HG02981 (cell line): ENCODE measurements around the gene C3orf20.

ENCODE experiments used
- ATAC-seq: cut with Tn5 transposase; IDR thresholded peaks from one replicate; pipeline ENCODE4 v1.9.1; 2021; ENCODE audit warnings: mild to moderate bottlenecking, moderate library complexity; ENCODE audit not compliant: unreplicated experiment

The C3orf20 gene

DNA sequence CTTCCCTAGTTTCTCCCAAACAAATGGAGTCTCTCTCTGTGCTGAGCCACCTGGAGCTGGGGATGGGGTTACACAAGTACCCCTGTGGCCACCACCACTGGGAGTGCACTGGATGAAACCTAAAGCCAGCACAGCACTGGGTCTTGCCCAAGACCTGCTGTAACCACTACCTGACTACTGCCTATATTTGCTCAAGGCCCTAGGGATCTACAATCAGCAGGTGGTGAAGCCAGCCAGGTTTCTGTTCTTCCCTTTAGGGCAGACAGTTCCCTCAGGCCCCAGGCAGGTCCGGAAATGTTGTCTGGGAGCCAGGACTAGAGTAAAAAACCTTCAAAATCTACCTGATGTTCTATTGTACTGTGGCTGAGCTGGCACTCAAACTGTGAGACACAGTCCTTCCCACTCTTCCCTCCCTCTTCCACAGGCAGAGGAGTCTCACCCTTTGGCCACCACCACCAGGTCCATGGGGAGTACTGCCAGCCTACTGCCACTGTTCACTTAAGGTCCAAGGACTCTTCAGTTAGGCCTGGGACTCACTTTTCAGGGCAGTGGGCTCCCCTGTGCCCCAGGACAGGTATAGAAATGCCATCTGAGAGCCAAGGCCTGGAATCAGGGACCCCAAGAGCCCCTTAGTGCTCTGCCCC, 23.8 kb downstream of the C3orf20 start:
- ATAC-seq = no peak

DNA sequence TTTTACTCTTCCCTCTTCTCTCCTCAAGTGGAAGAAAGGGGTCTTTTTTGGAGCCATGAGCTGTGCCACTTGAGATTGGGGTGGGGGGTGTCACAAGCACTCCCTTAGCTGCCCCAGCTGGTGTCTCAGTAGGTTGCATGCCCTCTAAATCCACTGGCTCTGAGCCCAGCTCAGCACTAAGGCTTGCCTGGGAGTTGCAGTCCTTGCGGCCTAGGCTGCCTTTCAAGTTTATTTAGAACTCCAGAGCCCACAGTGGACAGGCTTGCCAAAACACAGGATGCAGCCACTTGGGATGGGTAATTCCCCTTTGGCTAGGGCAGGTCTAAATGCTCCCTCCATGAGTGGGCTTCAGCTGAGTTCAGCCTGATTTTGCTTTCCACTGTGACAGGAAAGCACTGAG, 24.7 kb downstream of the C3orf20 start:
- no peak for ATAC-seq

DNA sequence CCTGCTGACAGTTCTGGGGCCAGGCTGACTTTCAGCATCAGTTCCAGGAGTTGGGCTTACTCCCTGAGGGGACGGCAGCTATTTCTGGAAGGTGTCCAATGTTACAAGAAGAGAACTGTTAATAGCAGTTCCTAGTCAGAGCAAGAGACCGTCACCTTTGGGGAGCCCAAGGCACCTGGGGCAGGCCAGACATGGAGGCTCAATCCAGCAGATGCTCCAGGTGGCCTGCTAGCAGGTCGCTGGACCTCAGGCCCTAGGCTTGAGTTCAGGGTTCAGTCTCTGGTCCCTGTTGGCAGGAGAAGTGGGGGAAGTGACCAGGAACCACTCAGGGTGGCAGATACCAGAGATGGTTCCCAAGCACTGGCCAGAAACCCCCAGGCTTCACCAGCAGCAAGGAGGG, 25.9 kb downstream of the C3orf20 start:
- no peak for ATAC-seq

DNA sequence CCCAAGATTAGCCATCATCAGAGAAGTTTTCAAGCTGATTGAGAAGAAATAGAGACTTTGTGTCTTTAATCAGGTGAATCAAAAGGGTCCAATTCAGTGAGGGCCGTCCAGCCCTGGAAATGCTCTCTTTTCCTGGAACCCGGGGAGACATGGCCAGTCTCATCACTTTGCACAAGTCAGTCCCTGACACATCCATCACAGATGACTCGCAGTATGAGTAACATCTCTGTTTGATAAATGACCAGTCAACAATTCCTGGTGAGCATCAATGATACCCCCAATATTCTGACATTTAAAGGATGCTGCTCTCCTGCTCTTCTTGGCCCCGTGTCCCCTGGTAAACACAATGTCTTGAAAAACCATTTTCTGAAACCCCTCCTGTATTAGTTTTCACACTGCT, 26.7 kb downstream of the C3orf20 start:
- ATAC-seq = no peak

DNA sequence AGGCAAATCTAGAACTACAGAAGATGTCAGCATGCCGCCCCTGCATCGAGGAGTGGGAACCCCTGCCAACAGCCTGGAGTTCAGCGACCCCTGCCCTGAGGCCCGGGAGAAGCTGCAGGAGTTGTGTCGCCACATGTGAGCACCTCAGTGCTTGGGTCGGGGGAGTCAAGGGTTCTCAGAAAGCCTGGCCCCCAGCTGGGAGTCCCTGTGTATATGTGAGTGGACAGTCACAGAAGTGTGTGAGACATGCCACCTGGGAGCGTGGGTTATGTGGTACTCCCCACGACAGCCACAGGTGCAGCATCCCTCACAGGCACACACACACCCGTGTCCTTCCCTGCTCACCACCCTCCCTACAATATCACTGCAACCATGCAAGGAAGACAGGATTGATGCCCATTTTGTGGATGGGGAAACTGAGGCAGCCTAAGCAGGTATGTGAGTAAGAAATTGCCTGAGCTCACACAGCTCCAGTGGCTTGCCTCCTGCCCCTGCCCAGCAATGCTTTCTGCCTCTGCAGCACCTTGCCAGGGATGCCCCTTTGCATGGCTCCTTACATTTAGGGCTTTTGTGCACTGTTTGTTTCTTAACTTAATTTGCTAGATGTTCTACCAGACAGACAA, 28.3 kb downstream of the C3orf20 start:
- no peak for ATAC-seq

DNA sequence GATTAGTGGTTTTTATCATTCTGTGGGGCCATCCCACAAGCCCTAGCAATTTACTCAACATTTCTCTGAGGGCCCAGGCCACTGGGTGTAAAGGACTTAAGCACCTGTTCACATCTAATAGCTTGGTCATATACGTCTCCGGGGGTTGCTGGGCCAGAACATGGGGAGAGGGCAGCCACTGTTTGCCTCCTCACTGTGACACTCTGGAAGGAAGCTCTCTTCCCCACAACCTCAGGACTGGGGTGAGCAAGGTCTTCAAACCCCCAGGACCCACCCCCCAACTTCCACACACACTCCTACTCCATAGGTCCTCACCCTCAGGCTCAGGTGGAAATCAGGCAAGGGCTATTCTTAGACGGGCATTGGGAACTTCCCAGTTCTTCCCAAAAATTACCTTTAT, 28.9 kb downstream of the C3orf20 start:
- ATAC-seq = no peak

DNA sequence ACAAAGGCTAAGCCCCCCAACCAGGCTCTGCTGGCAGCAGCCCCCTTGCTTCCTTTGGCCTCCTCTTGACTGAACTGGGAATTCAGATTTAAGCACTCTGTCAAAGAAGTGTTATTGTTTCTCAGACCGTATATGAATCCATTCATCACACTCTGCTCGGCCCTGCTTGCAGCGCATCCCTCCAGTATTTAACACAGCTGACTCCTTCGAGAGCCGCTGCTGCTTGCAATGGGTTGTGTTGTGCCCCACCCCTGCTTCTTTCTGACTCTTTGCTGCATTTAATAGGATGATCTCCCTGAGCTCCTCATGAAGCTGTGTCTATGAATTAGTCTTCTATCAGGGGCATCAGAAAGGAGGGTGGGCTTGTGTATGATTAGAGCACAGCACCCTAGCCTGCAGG, 31.2 kb downstream of the C3orf20 start:
- no peak for ATAC-seq

DNA sequence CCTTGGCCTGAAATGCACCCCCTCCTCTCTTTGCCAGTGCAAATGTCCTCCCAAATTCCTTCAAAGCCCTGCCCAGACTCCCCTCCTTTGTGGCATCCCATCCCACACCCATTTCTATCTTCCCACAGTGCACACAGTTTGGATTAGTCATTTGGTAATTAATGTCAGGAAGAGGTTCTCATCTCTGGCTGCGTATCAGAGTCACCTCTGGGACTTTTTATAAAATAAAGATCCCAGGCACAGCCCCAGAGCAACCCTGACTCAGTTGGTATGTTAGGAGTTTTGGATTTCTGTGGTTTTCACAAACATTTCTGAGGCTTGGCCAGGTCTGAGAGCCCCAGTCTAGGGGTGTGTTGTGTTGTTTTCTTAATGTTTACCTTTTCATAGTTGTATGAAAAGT, 41.6 kb downstream of the C3orf20 start:
- no peak for ATAC-seq

DNA sequence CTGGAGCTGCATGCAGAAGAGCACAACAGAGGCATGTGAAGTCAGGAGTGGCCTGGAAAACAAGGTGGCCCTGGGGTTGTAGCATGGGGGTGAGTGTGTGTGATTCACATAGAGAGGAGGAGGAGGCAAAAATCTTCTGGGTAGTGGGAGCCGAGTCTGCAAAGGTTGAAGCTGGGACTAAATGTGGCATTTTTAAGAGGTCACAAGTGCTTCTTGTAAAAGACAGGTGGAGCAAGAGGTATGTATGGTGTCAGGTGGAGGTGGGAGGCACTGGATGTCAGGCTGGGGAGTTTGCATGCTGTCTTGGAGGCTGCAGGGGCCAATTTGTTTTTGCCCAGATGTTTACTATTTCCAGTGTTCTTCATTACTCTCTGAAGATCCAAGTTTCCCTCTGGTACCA, 42.4 kb downstream of the C3orf20 start:
- ATAC-seq = no peak

DNA sequence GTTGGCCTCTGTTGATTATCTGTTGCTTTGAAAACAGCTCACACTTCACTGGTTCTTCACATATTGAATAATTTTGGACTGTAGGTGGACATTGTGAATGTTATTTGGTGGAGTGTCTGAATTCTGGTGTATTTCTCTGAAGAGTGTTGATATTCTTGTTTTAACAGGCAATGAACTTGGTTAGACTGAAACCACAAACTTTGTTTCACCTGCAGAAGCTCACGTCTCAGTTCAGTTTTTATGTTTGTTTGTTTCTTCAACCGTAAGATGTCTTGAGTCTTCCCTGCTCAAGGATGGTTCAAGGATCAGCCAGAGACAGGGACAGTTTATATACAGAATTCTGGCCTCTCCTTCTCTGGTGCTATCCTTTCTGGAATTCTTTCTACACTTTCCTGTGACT, 43.6 kb downstream of the C3orf20 start:
- peak; percentile 61 for ATAC-seq

DNA sequence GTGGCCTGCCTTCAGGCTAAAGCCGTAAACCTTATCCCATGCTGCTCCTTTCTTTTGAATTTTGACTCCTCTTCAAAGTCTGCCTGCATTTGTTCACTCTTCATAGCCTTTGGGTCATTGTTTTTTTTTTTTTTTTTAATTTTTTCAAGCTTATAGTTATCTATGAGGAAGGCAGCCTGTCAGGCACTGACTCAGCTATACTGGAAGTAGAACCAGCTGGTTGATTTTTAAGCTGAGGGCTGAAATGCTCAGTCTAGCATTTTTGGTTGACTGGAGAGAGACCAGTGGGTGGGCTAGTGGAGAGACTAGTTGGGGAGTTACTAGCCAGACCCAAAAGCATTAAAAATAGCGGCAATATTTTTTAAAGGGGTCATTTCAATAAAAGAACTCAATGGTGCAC, 44.1 kb downstream of the C3orf20 start:
- no peak for ATAC-seq

DNA sequence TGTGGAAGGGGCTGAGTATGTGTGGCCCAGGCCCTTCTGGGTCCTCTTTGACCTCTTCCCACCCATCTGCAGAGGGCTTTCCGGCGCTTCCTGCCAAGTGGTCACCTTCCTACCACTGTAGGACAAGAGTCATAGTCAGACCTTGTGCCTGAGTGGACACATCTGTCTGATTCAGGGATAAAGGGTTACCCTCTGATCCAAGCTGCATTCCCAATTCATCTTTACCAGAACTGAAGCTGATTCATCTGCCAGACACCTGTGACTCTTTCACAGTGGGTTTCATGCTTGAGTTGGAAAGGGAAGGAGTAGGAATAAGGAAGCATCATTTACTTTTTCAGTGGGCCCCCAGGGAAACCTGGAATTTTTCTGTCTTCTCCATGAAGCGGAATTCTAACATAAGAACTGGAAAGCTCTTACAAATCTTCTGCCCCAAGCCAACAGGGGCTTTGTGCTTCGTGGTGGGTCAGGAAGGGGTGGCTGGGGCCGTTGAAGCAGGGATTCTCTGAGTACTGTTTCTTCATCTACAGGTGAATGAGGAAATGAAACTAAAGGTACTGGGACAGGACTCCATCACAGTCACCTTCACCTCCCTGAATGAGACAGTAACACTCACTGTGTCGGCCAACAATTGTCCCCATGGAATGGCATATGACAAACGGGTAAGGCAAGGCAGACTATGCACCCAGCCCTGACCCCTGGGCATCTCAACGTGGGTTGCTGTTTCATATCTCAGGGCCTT, 46.4 kb downstream of the C3orf20 start:
- no peak for ATAC-seq

DNA sequence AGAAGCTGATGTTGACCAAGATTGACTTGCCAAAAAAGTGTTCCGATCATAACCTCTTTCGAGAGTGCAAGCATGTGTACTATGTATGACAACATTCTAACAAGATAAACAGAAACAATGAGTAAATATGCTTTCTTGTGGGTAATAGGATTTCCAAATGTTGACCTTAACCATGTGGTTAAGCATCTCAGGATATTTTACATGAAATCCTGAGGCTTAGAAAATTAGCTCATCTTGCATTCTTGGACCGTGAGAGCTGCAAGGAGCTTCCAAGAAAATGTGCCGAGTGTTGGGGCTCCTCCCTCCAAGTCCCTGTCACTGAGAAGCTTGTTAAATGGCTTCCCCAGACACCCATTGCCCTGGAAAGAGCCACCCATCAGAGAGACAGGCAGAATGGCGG, 50.1 kb downstream of the C3orf20 start:
- ATAC-seq = no peak

DNA sequence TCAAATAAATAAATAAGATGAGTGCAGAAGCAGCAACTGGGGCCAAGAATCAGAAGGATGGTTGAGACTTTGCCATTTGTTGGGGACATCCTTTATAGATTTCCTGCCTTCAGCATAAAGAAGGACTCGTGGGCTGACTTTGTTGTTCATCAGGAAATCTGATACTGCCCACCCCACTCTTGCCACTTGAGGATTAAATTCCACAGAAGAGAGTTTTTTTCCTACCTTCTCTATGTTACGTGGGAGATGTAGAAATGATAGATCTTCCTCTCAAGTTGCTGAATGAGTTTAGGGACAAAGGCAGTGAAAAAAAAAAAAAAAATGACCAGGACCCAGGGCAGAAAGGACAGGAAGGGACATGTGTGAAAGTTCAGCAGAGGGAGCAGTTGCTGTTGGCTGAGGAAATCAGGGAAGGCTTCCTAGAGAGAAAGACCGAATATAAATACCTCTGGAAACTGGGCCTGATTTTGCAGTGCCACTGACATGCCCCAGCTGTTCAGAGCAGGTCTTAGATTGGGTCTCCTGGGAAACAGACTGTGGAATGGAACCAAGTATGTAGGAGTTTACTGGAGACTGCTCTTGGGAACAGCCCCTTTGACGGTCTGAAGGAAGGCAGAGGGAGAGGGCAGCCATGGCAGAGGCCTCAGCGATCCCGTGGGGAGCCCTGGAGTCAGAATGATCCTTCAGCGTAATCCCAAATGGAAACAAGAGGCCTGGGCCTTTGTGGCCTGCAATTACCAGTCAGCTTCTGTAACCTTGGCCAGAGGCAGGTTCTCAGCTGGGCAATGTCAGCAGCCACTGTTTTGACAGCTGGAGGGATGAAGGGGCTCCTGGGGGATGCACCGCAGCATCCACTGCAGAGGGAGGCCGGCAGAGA, 50.9 kb downstream of the C3orf20 start:
- ATAC-seq = no peak

DNA sequence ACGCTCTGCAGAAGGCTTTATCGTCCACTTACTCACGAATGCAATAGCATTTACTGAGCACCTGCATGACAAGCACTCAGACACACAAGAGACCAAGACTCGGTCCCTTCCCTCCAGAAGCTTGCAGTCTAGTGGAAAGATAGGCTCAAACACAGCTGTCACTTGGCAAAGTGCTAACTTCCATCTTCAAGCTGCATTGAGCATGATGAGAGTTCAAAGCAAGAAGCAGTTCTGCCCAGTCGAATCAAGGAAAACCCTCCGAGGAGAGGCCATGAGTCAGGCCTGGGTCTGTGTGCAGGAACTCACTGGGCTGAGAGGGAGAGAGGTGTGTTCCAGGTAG, 51.5 kb downstream of the C3orf20 start:
- ATAC-seq = no peak

DNA sequence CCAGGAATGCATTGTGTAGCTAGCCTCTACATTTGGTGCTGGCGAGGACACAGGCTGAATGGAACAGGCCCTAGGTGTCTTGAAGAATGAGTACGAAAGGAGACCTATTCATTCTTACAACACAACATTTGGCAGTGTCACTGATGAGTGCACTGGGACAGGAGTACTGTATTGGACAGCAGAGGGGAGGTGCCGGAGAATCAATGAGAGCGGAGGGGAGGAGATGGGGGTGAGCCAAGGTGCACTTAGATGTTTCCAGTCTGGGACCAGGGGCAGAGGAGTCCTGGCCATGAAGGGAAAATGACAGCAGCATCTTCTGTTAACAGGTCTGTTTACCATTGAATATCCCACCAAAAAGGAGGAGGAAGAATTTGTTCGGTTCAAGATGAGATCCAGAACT, 53.2 kb downstream of the C3orf20 start:
- no peak for ATAC-seq

DNA sequence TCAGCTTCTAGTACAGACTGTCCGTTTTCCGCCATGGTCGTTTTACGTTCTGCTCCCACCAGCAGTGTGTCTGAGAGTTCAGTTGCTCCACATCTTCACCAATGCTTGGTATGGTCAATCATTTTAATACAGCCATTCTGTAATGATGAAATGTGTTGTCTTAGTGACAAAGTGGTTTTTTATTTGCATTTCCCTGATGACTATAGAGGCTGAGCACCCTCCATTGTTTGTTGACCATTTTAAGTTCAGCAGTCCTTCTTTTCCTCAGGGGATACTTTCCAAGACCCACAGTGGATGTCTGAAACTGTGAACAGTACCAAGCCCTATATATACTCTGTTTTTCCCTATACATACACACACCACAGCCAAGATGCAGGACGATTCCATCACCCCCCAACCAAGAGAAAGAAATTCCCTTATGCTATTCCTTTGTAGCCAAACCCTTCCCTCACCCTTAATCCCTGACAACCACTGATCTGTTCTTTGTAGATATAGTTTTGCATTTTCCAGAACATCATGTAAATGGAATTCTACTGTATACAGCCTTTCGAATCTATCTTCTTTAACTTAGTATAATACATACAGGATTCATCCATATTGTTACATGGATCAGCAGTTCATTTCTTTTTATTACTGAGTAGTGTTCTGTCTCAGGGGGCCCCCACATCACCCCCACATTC, 55.9 kb downstream of the C3orf20 start:
- no peak for ATAC-seq

DNA sequence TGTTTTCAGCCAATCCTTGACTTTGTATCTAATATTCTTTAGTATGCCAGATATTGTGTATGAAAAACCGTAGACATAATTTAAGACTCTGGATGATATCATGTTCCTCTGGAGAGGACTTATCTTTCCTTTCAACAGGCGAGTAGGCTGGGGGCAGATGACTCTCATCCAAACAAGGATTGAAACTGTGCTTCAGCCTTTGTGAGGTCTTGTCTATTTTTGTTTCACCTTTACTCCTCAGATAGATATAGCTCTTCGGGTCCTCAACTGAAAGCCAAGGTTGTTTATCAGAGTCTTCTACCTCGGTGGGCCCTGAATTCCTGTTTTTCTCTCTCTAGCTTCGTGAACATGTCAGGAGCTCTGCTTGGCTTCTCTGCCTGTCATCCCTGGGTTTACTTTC, 66.0 kb downstream of the C3orf20 start:
- no peak for ATAC-seq

DNA sequence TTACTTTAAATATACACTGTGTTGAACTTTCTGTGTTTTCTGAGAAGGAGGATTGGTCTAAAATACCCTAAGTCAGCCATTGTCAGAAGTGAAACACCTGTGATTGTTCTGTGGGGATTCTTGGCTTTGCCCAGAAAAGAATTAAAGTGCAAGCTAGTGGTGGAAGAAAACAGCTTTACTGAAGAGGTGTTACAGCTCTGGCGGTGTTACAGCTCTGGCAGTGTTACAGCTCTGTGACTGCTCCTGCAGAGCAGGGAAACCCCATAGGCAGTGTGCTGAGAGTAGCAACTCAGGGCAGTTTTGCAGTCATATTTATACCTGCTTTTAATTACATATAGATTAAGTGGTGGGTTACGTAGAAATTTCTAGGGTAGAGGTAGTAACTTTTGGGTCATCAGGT, 66.6 kb downstream of the C3orf20 start:
- ATAC-seq = no peak

DNA sequence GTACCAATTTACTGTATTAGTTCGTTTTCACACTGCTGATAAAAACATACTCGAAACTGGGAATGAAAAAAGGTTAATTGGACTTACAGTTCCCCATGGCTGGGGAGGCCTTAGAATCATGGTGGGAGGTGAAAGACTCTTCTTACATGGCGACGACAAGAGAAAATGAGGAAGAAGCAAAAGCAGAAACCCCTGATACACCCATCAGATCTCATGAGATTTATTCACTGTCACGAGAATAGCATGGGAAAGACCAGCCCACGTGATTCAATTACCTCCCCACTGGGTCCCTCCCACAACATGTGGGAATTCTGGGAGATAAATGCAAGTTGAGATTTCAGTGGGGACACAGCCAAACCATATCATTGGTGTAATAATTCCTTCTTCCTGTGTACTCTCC, 69.6 kb downstream of the C3orf20 start:
- ATAC-seq = no peak

DNA sequence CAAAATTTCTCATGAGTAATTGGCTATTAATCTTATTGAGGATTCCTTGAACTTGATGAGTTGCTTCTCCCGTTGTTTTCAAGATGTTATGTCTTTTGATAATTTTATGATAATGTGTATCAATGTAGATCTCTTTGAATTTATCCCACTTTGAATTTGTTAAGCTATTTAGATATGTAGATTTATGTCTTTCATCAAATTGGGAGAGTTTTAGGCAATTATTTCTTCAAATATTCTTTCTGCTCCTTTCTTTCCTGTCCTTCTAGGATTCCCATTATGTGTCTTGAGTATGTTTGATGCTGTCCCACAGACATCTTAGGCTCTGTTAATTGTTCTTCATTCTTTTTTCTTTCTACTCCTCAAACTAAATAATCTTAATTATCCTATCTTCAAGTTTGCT, 75.7 kb downstream of the C3orf20 start:
- ATAC-seq = no peak
